Muscle layer of duodenum (tissue), 2 donors: Measurements from ENCODE around the gene C16orf89.

Experiments used
- H3K27ac ChIP-seq: one replicate; pipeline ENCODE4 v1.7.0; 2013; ENCODE audit warnings: mild to moderate bottlenecking, low read length
- H3K27me3 ChIP-seq: one replicate; pipeline ENCODE4 v1.7.0; 2013; ENCODE audit warnings: low read depth, mild to moderate bottlenecking, control low read depth, low read length
- H3K36me3 ChIP-seq, 2 donors: one replicate each; pipeline ENCODE4 v1.7.0; 2013; ENCODE audit warnings: low read length in 2 of 2, control low read depth in 1 of 2, mild to moderate bottlenecking in 1 of 2; ENCODE audit not compliant: insufficient read depth in 2 of 2, control insufficient read depth in 1 of 2
- H3K4me1 ChIP-seq, 2 donors: one replicate each; pipeline ENCODE4 v1.7.0; 2013; ENCODE audit warnings: low read length in 2 of 2, mild to moderate bottlenecking in 2 of 2, control low read depth in 1 of 2, moderate library complexity in 1 of 2; ENCODE audit not compliant: insufficient read depth in 2 of 2, control insufficient read depth in 1 of 2
- H3K4me3 ChIP-seq, 2 donors: one replicate each; pipeline ENCODE4 v1.7.0; 2013; ENCODE audit warnings: low read length in 2 of 2, low read depth in 1 of 2, mild to moderate bottlenecking in 1 of 2
- H3K9me3 ChIP-seq, 2 donors: one replicate each; pipeline ENCODE4 v1.7.0; 2013; ENCODE audit warnings: low read length in 2 of 2, control low read depth in 1 of 2, mild to moderate bottlenecking in 1 of 2; ENCODE audit not compliant: control insufficient read depth in 1 of 2
- donor health status: healthy.

C16orf89 gene

DNA sequence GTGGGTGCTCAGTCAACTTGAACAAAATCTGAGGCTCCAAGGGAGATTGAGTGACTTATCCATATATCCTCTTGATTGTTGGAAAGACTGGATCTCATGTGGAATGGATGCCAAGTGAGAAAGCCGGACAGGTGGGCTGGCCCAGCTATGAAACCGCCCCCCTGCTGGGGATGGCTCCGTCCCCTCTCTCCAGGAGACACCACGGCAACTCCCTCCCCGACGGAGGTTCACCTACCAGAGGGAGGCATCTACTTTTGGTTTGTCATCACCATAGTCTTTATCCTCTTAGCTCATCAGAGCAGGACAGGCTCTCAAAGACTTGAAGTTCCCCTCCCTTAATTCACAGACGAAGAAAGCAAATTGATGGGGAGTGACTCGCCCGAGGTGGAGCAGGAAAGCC, 4.1 kb upstream of the C16orf89 start:
- Histone ChIP-seq H3K27ac (no peak overlapping the region), H3K4me3 (no peak overlapping the region), H3K9me3 (no peaks in the 10 kb centered on the region), H3K27me3 (no peaks in the 10 kb centered on the region), H3K36me3 (peaks cover 0 to under 1% of the 10 kb centered on the region in 2 donors), H3K4me1 (peaks cover 7 to 10% of the 10 kb centered on the region in 2 donors)

DNA sequence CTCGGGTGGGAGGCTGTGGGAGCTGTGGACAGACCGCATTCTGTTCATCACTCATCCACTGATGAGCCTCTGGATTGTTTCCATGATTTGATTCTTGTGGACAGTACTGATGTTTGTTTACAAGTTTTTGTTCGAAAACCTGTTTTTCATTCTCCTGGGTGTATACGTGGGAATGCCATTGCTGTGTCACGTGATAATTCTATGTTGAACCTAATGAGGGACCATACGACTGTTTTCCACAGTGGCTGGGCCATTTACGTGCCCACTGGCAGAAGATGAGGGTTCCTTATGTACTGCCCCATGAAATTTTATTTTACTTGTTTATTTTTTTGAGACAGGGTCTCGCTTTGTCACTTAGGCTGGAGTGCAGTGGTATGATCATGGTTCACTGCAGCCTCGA, 3.3 kb upstream of the C16orf89 start:
- no peaks in the 10 kb centered on the region for H3K9me3 ChIP-seq
- no peaks in the 10 kb centered on the region for H3K36me3 ChIP-seq
- peaks cover 7 to 10% of the 10 kb centered on the region in 2 donors for H3K4me1 ChIP-seq
- H3K27me3 ChIP-seq, result no peaks in the 10 kb centered on the region
- no peak overlapping the region for H3K27ac ChIP-seq
- H3K4me3 ChIP-seq, result no peak overlapping the region

DNA sequence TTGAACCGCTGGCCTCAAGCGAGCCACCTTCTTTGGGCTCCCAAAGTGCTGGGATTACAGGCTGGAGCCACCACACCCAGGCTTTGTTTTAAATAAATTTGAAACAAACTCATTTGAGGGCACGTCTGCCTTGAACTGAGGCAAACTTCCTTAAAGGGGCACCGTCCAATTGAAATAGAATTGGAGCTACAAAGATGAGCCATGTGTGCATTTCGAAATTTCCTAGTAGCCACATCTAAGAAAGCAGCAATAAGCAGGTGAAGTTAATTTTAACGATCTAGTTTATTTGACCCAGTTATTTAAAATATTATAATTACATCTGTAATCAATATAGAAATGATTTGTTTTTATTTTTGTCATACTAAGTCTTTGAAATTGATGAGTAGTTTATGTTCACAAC, 755 bp upstream of the C16orf89 start:
- no peaks in the 10 kb centered on the region for H3K27me3 ChIP-seq
- H3K36me3 ChIP-seq, result no peaks in the 10 kb centered on the region
- no peak overlapping the region for H3K4me3 ChIP-seq
- no peaks in the 10 kb centered on the region for H3K9me3 ChIP-seq
- no peak overlapping the region for H3K27ac ChIP-seq
- H3K4me1 ChIP-seq, result no peaks in the 10 kb centered on the region

DNA sequence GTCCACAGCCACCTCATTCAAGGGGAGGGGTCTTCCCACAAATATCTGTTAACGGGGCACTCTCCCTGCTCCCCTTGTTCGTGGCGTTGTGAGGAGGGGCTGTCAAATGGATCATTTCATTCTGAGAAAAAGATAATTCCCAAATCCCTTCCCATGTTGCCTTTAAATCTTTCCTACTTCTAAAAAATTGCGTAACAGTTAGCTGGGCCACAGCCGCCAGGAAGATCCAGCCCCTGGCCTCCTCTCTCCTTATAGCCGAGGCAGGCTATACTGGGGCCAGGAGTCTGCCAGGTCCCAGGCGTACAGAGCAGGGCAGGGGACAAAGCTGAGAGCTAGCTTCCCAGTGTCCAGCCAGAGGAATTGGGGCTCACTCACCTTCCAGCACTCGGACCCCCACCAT, 430 bp downstream of the C16orf89 start:
- Histone ChIP-seq H3K36me3 (no peaks in the 10 kb centered on the region), H3K27me3 (no peaks in the 10 kb centered on the region), H3K4me3 (peak overlapping the region in 1 of 2 donors; percentile 17), H3K9me3 (no peaks in the 10 kb centered on the region), H3K4me1 (no peaks in the 10 kb centered on the region), H3K27ac (no peak overlapping the region)

DNA sequence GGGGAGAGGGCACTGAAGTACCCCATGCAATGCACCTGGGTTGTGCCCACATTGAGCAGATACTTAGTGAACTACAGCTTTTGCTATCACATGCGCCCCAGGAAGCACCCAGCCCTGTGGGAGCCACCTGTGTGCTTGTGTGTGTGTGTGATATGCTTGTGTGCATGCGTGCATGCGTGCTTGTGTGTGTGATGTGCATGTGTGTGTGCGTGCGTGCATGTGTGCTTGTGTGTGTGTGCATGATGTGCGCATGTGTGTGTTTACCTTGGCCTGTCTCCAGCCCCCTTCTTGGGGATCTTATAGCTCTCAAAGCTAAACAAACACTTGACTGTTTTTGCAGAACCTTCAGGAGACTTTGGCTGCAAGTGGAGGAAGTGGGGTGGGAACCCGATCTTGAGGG, 841 bp downstream of the C16orf89 start:
- Histone ChIP-seq H3K4me3 (peak overlapping the region in 1 of 2 donors; percentile 17), H3K27ac (no peak overlapping the region), H3K27me3 (no peaks in the 10 kb centered on the region), H3K9me3 (no peaks in the 10 kb centered on the region), H3K4me1 (no peaks in the 10 kb centered on the region), H3K36me3 (no peaks in the 10 kb centered on the region)

DNA sequence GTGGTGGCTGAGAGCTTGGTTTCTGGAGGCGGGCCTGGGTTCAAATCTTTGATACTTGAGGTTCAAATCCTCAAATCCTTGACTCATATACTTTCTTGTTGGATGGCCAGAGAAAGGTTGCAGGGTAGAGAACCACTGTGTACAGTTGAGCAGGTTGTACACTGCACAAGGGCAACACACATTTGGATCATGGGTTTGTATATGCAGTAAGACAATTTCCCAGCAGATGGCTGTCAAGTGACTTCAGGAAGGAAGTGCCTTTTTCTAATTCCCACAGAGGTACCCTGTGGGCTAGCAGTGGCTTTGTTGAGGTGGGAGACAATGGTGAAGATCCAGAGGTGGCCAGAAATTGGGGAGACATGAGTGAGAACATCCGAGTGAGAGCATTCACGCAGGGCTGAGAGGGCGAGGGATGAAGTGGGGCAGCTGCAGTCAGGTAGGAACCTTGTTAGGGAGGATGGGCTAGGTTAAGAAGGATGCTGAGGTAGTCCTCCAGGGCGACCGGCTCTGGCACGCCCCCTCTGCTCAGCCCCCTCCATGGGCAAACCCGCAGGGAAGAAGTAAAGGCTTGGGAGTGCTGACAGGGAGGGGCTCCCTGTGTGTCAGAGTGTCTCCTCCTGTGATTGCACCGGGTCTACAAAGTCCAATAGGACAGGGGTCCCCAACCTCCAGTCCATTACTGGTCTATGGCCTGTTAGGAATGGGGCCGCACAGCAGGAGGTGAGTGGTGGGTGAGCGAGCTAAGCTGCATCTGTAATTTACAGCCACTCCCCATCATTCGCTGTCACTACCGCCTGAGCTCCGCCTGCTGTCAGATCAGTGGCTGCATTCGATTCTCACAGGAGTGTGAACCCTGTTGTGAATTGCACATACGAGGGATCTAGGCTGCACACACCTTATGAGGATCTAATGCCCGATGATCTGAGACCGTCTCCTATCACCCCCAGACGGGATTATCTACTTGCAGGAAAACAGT, 2.7 kb downstream of the C16orf89 start:
- Histone ChIP-seq H3K4me1 (no peaks in the 10 kb centered on the region), H3K36me3 (no peaks in the 10 kb centered on the region), H3K9me3 (no peaks in the 10 kb centered on the region), H3K27ac (no peak overlapping the region), H3K27me3 (no peaks in the 10 kb centered on the region), H3K4me3 (no peak overlapping the region)

DNA sequence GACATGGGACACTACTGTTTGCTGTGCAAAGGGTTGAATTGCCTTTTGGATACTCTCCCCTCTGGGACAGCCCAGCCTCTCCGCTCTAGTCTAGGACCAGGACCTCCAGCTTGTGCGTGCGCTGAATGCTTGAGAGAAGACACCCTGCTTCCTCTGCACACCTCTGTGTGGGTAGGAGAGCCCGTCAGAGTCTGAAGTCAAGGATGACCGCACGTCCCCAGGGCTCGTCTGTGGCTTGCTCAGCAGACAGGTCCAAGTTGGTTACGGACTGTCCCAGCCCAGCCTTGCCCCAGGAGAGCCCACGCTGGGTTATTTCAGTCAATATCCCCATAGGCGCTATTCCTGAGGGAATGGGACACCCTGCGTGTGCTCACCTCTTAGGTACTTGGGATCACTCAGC, 3.7 kb downstream of the C16orf89 start:
- H3K27ac ChIP-seq, result no peak overlapping the region
- H3K36me3 ChIP-seq, result no peaks in the 10 kb centered on the region
- H3K9me3 ChIP-seq, result no peaks in the 10 kb centered on the region
- H3K4me1 ChIP-seq, result no peaks in the 10 kb centered on the region
- no peaks in the 10 kb centered on the region for H3K27me3 ChIP-seq
- no peak overlapping the region for H3K4me3 ChIP-seq

DNA sequence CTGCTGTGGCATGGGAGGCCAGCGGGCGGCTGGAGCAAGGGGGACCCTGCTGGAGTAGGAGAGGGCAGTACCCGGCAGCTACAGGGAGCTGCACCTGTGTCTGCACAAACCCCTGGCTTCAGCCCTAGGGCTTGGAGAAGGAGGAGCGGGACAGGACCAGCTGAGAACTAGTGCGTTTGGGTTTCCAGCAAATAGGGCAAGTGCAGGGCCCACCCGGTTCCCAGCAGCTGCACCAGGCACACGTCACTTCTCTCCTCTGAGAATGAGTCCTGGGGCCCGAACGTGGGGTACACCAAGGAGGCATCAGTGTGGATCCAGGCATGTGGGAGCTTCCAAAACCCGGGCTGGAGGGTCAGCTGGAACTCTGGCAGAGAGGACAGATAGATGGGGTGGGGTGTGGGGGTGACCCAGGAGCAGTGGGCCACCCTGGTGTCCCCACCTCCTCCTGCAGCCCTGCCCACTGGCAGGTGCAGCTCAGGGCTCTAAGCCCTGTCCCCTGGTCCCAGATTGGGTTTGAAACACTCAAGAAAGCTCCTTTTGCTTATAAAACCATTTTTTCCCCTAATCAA, 5.6 kb downstream of the C16orf89 start:
- no peak overlapping the region for H3K27ac ChIP-seq
- H3K4me3 ChIP-seq, result no peak overlapping the region
- no peaks in the 10 kb centered on the region for H3K27me3 ChIP-seq
- H3K4me1 ChIP-seq, result no peaks in the 10 kb centered on the region
- no peaks in the 10 kb centered on the region for H3K36me3 ChIP-seq
- H3K9me3 ChIP-seq, result no peaks in the 10 kb centered on the region

DNA sequence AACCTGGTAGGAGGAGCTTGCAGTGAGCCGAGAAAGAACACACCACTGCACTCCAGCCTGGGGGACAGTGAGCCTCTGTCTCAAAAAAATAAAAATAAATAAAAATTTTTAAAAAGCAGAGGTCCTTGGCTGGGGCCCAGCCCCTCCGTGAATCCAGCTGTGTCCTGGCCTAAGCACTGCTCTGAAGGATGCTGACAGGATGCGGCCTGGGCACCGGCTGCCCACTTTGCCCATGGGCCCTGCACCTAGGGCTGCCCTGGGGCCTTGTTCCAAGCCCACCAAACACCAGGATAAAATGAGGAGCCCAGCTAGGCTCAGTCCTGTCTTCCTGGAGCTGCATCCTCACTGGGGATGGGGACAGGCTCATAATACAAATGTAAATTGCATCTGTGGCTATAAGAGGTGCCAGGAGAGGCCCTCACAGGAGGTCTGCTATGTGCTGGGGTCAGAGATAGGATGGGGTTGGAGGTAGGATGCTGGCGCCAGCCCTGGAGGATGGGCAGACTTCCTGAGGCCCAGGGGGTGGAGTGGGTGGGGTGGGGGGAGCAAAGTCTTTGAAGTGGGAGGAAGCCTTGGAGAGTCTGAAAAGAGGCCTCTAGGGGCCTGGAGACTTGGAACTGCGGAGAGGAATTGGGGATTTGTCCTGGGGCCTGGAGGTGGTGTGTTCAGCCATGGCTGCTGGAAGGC, 6.2 kb downstream of the C16orf89 start:
- no peaks in the 10 kb centered on the region for H3K9me3 ChIP-seq
- no peaks in the 10 kb centered on the region for H3K27me3 ChIP-seq
- no peak overlapping the region for H3K27ac ChIP-seq
- no peak overlapping the region for H3K4me3 ChIP-seq
- no peaks in the 10 kb centered on the region for H3K4me1 ChIP-seq
- H3K36me3 ChIP-seq, result no peaks in the 10 kb centered on the region

DNA sequence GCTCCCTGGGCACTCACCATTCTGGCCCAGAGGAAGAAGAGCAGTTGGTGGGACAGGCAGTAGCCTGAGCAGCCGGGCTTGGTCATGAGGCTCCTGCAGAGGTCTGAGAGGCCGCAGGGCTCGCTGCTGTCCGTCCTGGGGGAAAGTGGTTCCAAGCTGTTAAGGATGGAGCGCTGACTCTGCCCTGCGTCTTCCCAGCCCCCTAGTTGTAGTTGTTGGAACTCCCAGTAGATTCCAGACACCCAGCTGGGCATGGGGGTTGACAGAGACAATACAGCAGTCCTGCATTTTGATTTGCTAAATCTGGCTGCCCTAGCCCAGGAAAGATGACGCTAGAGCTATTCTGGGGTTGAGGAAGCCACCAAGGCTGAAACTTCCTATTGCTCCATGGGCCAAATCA, 7.3 kb downstream of the C16orf89 start:
- Histone ChIP-seq H3K27ac (no peak overlapping the region), H3K4me1 (no peaks in the 10 kb centered on the region), H3K36me3 (no peaks in the 10 kb centered on the region), H3K4me3 (no peak overlapping the region), H3K9me3 (no peaks in the 10 kb centered on the region), H3K27me3 (no peaks in the 10 kb centered on the region)

DNA sequence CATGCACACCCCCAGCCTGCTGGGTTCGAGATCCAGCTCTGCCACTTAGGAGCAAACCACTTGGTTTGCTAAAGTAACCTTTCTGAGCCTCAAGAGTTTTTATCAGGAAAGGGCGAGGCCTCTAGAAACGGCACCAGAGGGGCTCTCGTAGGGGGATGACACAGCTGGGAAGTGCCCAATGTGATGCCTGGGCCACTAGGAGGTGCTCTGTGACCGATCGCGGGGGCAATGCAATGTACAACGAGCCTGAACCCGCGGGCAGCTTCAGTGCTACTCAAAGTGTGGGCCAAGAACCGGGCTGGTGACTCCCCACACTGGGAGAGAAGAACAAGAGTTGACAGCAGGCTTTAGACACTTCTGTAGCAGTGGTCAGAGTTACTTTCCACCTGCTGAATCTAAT, 9.4 kb downstream of the C16orf89 start:
- H3K4me1 ChIP-seq, result no peaks in the 10 kb centered on the region
- no peaks in the 10 kb centered on the region for H3K27me3 ChIP-seq
- no peak overlapping the region for H3K27ac ChIP-seq
- H3K4me3 ChIP-seq, result no peak overlapping the region
- H3K36me3 ChIP-seq, result no peaks in the 10 kb centered on the region
- H3K9me3 ChIP-seq, result no peaks in the 10 kb centered on the region
